H1 (cell line): ENCODE results near the gene ZNF879. TPM values are rescaled to one million over a fixed set of nuclear protein-coding genes. Genes with fewer than 3 reads are reported as not detected.

ENCODE experiments used
- CTCF ChIA-PET: fragments of 300-600 bp; sonication (Branson Sonifier 250); formaldehyde crosslinking; loops from one replicate; lab custom pipeline; 2021; ENCODE audit not compliant: partially characterized antibody; lab: Charles Lee
- POLR2A ChIA-PET: fragments of 300-600 bp; sonication (Branson Sonifier 250); formaldehyde crosslinking; loops from one replicate; lab custom pipeline; 2021; ENCODE audit warnings: inconsistent platforms; ENCODE audit not compliant: partially characterized antibody; lab: Charles Lee
- DNase-seq, 2 experiments: peaks; one replicate each; pipeline versions ENCODE4 v3.0.0 to v3.0.0-alpha.2; 2010 to 2022; ENCODE audit warnings: low spot score in 2 of 2, low read depth in 1 of 2, mixed read lengths in 1 of 2
- FAIRE-seq: peaks from 2 replicates; lab custom pipeline; 2011; peaks lifted over from hg19 to GRCh38; lab: Jason Lieb, UNC
- H2AFZ ChIP-seq: 2 replicates; pipeline ENCODE4 v1.8.1; 2012; ENCODE audit warnings: low read length, inconsistent platforms
- H2AK5ac ChIP-seq: 2 replicates; pipeline ENCODE4 v1.6.1; 2013; ENCODE audit warnings: low read depth, low read length
- H2BK120ac ChIP-seq: replicated peaks from 2 replicates; pipeline ENCODE3; 2013; ENCODE audit warnings: low read depth, low read length, inconsistent platforms
- H2BK12ac ChIP-seq: 2 replicates; pipeline ENCODE4 v1.6.1; 2013; ENCODE audit warnings: low read depth, low read length
- H2BK15ac ChIP-seq: 2 replicates; pipeline ENCODE4 v1.6.1; 2013; ENCODE audit warnings: low read length
- H2BK20ac ChIP-seq: 2 replicates; pipeline ENCODE4 v1.6.1; 2013; ENCODE audit warnings: low read length
- H2BK5ac ChIP-seq: 2 replicates; pipeline ENCODE4 v1.6.1; 2013; ENCODE audit warnings: low read depth, low read length
- H3K14ac ChIP-seq: 2 replicates; pipeline ENCODE4 v1.6.1; 2013; ENCODE audit warnings: inconsistent platforms; ENCODE audit not compliant: insufficient read length
- H3K18ac ChIP-seq: 2 replicates; pipeline ENCODE4 v1.6.1; 2013; ENCODE audit warnings: low read length; ENCODE audit errors: extremely low read depth
- H3K23ac ChIP-seq: 2 replicates; pipeline ENCODE4 v1.6.1; 2013; ENCODE audit warnings: inconsistent platforms; ENCODE audit not compliant: insufficient read length
- H3K23me2 ChIP-seq: 2 replicates; pipeline ENCODE4 v1.6.1; 2013; ENCODE audit warnings: low read depth, low read length
- H3K27ac ChIP-seq: 2 replicates; pipeline ENCODE4 v1.6.1; 2011; ENCODE audit warnings: low read depth, low read length, inconsistent platforms
- H3K27me3 ChIP-seq, 4 experiments: replicated peaks in 1 of 4; 1 replicate in 1 of 4; 2 replicates in 3 of 4; pipeline versions ENCODE4 v1.6.1 to v1.8.1; 2011 to 2013; ENCODE audit warnings: low read length in 3 of 4, mild to moderate bottlenecking in 3 of 4, inconsistent platforms in 2 of 4, mixed read lengths in 2 of 4, moderate library complexity in 1 of 4; ENCODE audit not compliant: control insufficient read depth in 3 of 4, insufficient read depth in 3 of 4; ENCODE audit errors: extremely low read depth in 1 of 4
- H3K36me3 ChIP-seq, 4 experiments: 2 replicates each; pipeline versions ENCODE4 v1.6.1 to v1.8.1; 2011 to 2013; ENCODE audit warnings: mild to moderate bottlenecking in 4 of 4, low read length in 3 of 4, moderate library complexity in 2 of 4, control low read depth in 1 of 4, inconsistent platforms in 1 of 4; ENCODE audit not compliant: insufficient read depth in 4 of 4, control insufficient read depth in 2 of 4
- H3K4ac ChIP-seq: replicated peaks from 2 replicates; pipeline ENCODE3; 2013; ENCODE audit warnings: low read length, low read depth, mixed read lengths, inconsistent platforms; ENCODE audit not compliant: insufficient read length
- H3K4me1 ChIP-seq, 4 experiments: replicated peaks in 1 of 4; 1 replicate in 1 of 4; 2 replicates in 3 of 4; pipeline versions ENCODE4 v1.6.1 to v1.8.1; 2011 to 2013; ENCODE audit warnings: low read length in 3 of 4, inconsistent platforms in 2 of 4, mixed read lengths in 1 of 4; ENCODE audit not compliant: insufficient read depth in 4 of 4, control insufficient read depth in 3 of 4
- H3K4me2 ChIP-seq, 2 experiments: 2 replicates each; pipeline versions ENCODE4 v1.6.1 to v1.8.1; 2011 to 2013; ENCODE audit warnings: low read depth in 2 of 2, low read length in 2 of 2, control low read depth in 1 of 2, inconsistent platforms in 1 of 2, mild to moderate bottlenecking in 1 of 2; ENCODE audit not compliant: insufficient read depth in 1 of 2
- H3K4me3 ChIP-seq, 4 experiments: fragments of 200-600, 300-600 bp in 1 of 4; sonication (generic), shearing (Covaris generic), sonication (Bioruptor Twin) in 1 of 4; 2 replicates each; pipeline versions ENCODE4 v1.5.1 to v1.8.1; 2011 to 2016; ENCODE audit warnings: low read length in 4 of 4, low read depth in 3 of 4, control low read depth in 2 of 4, inconsistent platforms in 2 of 4, mild to moderate bottlenecking in 2 of 4, mixed read lengths in 1 of 4, moderate library complexity in 1 of 4; ENCODE audit not compliant: insufficient read depth in 2 of 4; ENCODE audit errors: extremely low read depth in 1 of 4
- H3K56ac ChIP-seq: replicated peaks from 2 replicates; pipeline ENCODE3; 2013; ENCODE audit warnings: low read depth, mild to moderate bottlenecking, mixed read lengths, low read length, inconsistent platforms; ENCODE audit not compliant: insufficient read length
- H3K79me1 ChIP-seq: 2 replicates; pipeline ENCODE4 v1.6.1; 2013; ENCODE audit warnings: low read depth, low read length, control low read depth
- H3K79me2 ChIP-seq, 2 experiments: 2 replicates each; pipeline versions ENCODE4 v1.6.1 to v1.8.1; 2012 to 2013; ENCODE audit warnings: low read length in 2 of 2, mild to moderate bottlenecking in 2 of 2, inconsistent platforms in 1 of 2; ENCODE audit not compliant: insufficient read depth in 2 of 2, control insufficient read depth in 1 of 2
- H3K9ac ChIP-seq, 4 experiments: replicated peaks in 1 of 4; 1 replicate in 1 of 4; 2 replicates in 3 of 4; pipeline versions ENCODE4 v1.6.1 to v1.8.1; 2011 to 2013; ENCODE audit warnings: low read depth in 3 of 4, low read length in 3 of 4, control low read depth in 2 of 4, mild to moderate bottlenecking in 2 of 4, moderate library complexity in 2 of 4, inconsistent platforms in 1 of 4; ENCODE audit errors: extremely low read depth in 1 of 4
- H3K9me3 ChIP-seq, 2 experiments: 2 replicates each; pipeline versions ENCODE4 v1.6.1 to v1.8.1; 2012 to 2013; ENCODE audit warnings: mild to moderate bottlenecking in 2 of 2, moderate library complexity in 2 of 2, control low read depth in 1 of 2, inconsistent platforms in 1 of 2, low read depth in 1 of 2, low read length in 1 of 2, mixed read lengths in 1 of 2; ENCODE audit not compliant: insufficient read depth in 2 of 2
- H4K20me1 ChIP-seq, 2 experiments: replicated peaks in 1 of 2; 2 replicates each; pipeline versions ENCODE3 to v1.8.1; 2011 to 2013; ENCODE audit warnings: inconsistent platforms in 2 of 2, low read length in 2 of 2, mild to moderate bottlenecking in 1 of 2; ENCODE audit not compliant: insufficient read depth in 2 of 2, control insufficient read depth in 1 of 2
- H4K5ac ChIP-seq: 2 replicates; pipeline ENCODE4 v1.6.1; 2013; ENCODE audit warnings: low read length, low read depth, mixed read lengths, inconsistent platforms; ENCODE audit not compliant: insufficient read length
- H4K8ac ChIP-seq: 2 replicates; pipeline ENCODE4 v1.8.0; 2013; ENCODE audit warnings: mild to moderate bottlenecking, moderate library complexity, low read length, inconsistent platforms; ENCODE audit not compliant: insufficient read depth; ENCODE audit errors: extremely low read depth
- H4K91ac ChIP-seq: replicated peaks from 2 replicates; pipeline ENCODE3; 2013; ENCODE audit warnings: low read length, mixed read lengths, inconsistent platforms; ENCODE audit not compliant: insufficient read length
- CHD1 ChIP-seq: IDR thresholded peaks from 2 replicates; pipeline ENCODE4 v1.6.1; 2012; ENCODE audit warnings: low read depth, low read length, improper control_type of control experiment
- EZH2 ChIP-seq: fragments of 200-600 bp; sonication (generic); IDR thresholded peaks from 2 replicates; pipeline ENCODE4 v1.7.1; 2012; ENCODE audit warnings: low read depth, mild to moderate bottlenecking, moderate library complexity, low read length, inconsistent platforms; ENCODE audit not compliant: severe bottlenecking
- FOSL1 ChIP-seq: IDR thresholded peaks from 2 replicates; pipeline ENCODE4 v1.6.1; 2011; ENCODE audit warnings: mild to moderate bottlenecking, low read depth, low read length, moderate library complexity; ENCODE audit not compliant: insufficient read depth
- GTF2F1 ChIP-seq: IDR thresholded peaks from 2 replicates; pipeline ENCODE4 v1.6.1; 2012; ENCODE audit warnings: low read depth, low read length, improper control_type of control experiment, borderline replicate concordance
- HDAC2 ChIP-seq, 2 experiments: fragments of 300-600 bp in 1 of 2; sonication (generic) in 1 of 2; IDR thresholded peaks; 2 replicates each; pipeline ENCODE4 v1.6.1; 2011 to 2012; ENCODE audit warnings: low read depth in 2 of 2, low read length in 2 of 2, mild to moderate bottlenecking in 2 of 2, moderate library complexity in 2 of 2, borderline replicate concordance in 1 of 2, inconsistent platforms in 1 of 2
- KDM5A ChIP-seq: fragments of 200-600 bp; IDR thresholded peaks from 2 replicates; pipeline ENCODE4 v1.7.1; 2012; ENCODE audit warnings: mild to moderate bottlenecking, low read length, inconsistent platforms, mixed read lengths
- PHF8 ChIP-seq: fragments of 200-600 bp; sonication (generic); conservative IDR thresholded peaks from 2 replicates; pipeline ENCODE4 v1.7.1; 2012; ENCODE audit warnings: low read depth, mild to moderate bottlenecking, inconsistent platforms, low read length, moderate library complexity
- POLR2A ChIP-seq, 2 experiments: IDR thresholded peaks; 1 replicate in 1 of 2; 2 replicates in 1 of 2; pipeline ENCODE4 v1.6.1; 2011; ENCODE audit warnings: low read depth in 2 of 2, low read length in 2 of 2, mild to moderate bottlenecking in 2 of 2; ENCODE audit errors: control extremely low read depth in 1 of 2
- YY1 ChIP-seq: IDR thresholded peaks from 2 replicates; pipeline ENCODE4 v1.6.1; 2011; ENCODE audit warnings: low read depth, mild to moderate bottlenecking, low read length
- WGBS, 2 experiments: shearing (Covaris generic) in 1 of 2; methylation state at CpG; one replicate each; pipeline versions ENCODE4 v1.1.6 to v1.1.7; 2013 to 2015; ENCODE audit warnings: low lambda C conversion rate in 2 of 2, mixed read lengths in 2 of 2, inconsistent platforms in 1 of 2, low coverage in 1 of 2, missing lambda C conversion rate in 1 of 2; ENCODE audit not compliant: insufficient replicate concordance in 2 of 2, insufficient coverage in 1 of 2, insufficient read length in 1 of 2; ENCODE audit errors: extremely low coverage in 1 of 2, missing lambda C conversion rate in 1 of 2; 5-methylcytosine and 5-hydroxymethylcytosine counted together
- polyA plus RNA-seq, 7 experiments: library from polyadenylated mRNA; depleted of rRNA in 3 of 7; stranded (reverse) in 5 of 7; unstranded in 2 of 7; fragments of >200 nt in 5 of 7; fragments of 200-250 nt in 2 of 7; gene quantifications; 1 replicate in 5 of 7; 2 replicates in 1 of 7; 4 replicates in 1 of 7; pipeline versions ENCODE4 v1.2.1 to v1.2.3, GENCODE V29; 2011 to 2013; ENCODE audit warnings: missing spikeins in 2 of 7, mixed read lengths in 2 of 7
- total RNA-seq: library from RNA; stranded (reverse); fragmentation: NEBNext Ultra II Directional; extraction: Animal tissue kit (Norgen Biotek cat#: 25700); gene quantifications from 2 replicates; pipeline ENCODE4 v1.2.1, GENCODE V29; 2021

ZNF879 gene
- total and polyA plus RNA-seq, 2 of the 8 experiments (the other 6 are each of a cell fraction or from before 2014, with no cell fraction given) = 2.2 to 3.1 TPM

- H3K36me3 ChIP-seq = peaks cover 0 to 33% (median 10%) of the 10 kb centered on the region in 4 experiments; a peak in 4 of 8 replicates
- ChIA-PET POLR2A (no interaction called here), CTCF (interaction anchor here (0.6 kb wide), 1 partner anchor 1560 kb away, joined by 3 read pairs; no protein-coding TSS in a partner anchor)
- H2BK120ac ChIP-seq = no peak overlapping the region
- no peak overlapping the region for H3K56ac ChIP-seq
- no peaks in the 10 kb centered on the region for H3K23me2 ChIP-seq
- no peak overlapping the region for H4K5ac ChIP-seq
- no peaks in the 10 kb centered on the region for H3K79me1 ChIP-seq
- no peak overlapping the region for H2BK15ac ChIP-seq
- H3K4me2 ChIP-seq = no peak overlapping the region
- no peak overlapping the region for H2BK5ac ChIP-seq
- H3K4ac ChIP-seq = no peak overlapping the region
- DNase-seq = no peak
- H3K79me2 ChIP-seq = no peaks in the 10 kb centered on the region
- no peaks in the 10 kb centered on the region for H4K20me1 ChIP-seq
- H4K8ac ChIP-seq = no peak overlapping the region
- no peak overlapping the region for H2BK12ac ChIP-seq
- no peak overlapping the region for H3K18ac ChIP-seq
- H2AFZ ChIP-seq = no peak overlapping the region
- 76% methylated on average over 4 of the region's 4 CpGs; no CpG with 5 or more reads in 1 of the 2 experiments for WGBS, 2 experiments
- no peaks in the 10 kb centered on the region for H3K27me3 ChIP-seq
- no peak for FAIRE-seq
- no peaks in the 10 kb centered on the region for H3K4me1 ChIP-seq
- no peak overlapping the region for H3K27ac ChIP-seq
- H4K91ac ChIP-seq = no peak overlapping the region
- no peak overlapping the region for H3K4me3 ChIP-seq
- H3K23ac ChIP-seq = no peak overlapping the region
- no peak overlapping the region for H2AK5ac ChIP-seq
- H3K9me3 ChIP-seq = peaks cover 76 to 84% of the 10 kb centered on the region in 2 experiments
- H2BK20ac ChIP-seq = no peak overlapping the region
- TF ChIP-seq GTF2F1 (no peak), POLR2A (IDR thresholded peaks at IDR 0.05; ENCODE audit: control extremely low read depth in 1 of 2, low read depth in 2 of 2, low read length in 2 of 2) (no peak), CHD1 (no peak), PHF8 (no peak), EZH2 (no peak), KDM5A (no peak), FOSL1 (no peak), HDAC2 (IDR thresholded peaks at IDR 0.05; ENCODE audit: borderline replicate concordance in 1 of 2, low read depth in 2 of 2, low read length in 2 of 2) (no peak), YY1 (no peak)
- TF ChIP-seq, all 59 proteins: peak for 0
- H3K14ac ChIP-seq = no peak overlapping the region
- no peak overlapping the region for H3K9ac ChIP-seq
Measured at GRCh38 chr5:179080724-179081123, 57.1 kb downstream of the ZNF879 start.
